HG03064 (cell line): ENCODE results near the gene AAGAB.

Source experiments
- ATAC-seq: cut with Tn5 transposase; IDR thresholded peaks from one replicate; pipeline ENCODE4 v1.9.1; 2021; ENCODE audit warnings: low read depth; ENCODE audit not compliant: unreplicated experiment

Gene AAGAB

DNA sequence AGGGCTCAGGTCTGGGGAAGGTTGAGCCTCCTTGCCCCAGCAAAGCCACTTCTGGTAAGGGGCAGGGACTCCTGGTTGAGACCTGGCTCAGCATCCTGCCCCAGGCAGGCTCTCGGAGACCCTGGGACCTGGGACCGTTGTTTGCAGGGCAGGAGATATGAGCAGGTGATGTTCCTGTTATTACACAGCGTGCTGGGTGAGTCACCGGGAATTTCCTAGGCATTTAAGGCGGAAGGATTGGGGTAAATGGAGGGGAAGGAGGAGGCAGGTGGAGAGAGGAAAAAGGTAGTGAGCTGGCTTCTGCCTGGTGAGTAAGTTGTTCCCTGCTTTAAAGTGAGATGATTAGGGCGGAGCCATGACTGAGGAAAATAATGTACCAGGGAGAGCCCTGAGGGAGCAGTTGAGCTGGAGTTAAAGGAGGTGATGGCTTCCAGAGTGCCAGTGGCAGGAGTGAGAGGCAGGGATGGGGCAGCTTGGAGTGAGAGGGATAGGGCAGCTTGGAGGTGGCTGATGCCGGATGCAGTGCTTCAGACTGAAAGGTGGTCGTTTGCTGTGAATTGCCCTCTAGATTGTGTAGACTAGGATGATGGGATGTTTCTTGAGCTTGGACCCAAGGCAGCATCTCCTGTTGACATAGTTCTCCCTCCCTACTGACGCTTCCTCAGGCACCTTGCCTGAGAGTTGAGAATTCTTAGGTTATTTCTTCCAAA is 79.4 kb downstream of the AAGAB start:
- ATAC-seq = no peak

- ATAC-seq = no peak
Observed at GRCh38 chr15:67174446-67174845, 80.0 kb downstream of the AAGAB start.

DNA sequence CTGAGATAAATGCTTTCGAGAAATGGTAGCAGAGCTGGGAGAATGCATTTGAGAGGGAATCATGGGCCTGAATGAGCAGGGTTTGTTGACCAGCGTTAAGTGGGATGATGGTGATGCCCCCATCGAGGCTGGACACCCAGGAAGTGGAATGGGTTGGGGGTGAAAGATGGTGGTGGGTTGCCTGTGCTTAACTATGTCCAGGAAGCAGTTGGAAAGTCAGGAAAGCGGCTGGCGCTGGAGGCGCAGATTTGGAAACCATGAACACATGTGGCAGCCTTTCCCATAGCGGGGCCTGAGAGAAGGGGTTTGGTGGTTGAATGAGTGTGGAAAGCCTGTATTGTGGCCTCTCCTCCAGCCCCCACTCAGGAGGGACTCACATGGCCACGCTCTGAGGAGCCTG is 80.7 kb downstream of the AAGAB start:
- ATAC-seq = no peak

- ATAC-seq = no peak
Observed at GRCh38 chr15:67173005-67173404, 81.5 kb downstream of the AAGAB start.

GRCh38 chr15:67172172-67172571 is 82.3 kb downstream of the AAGAB start:
- ATAC-seq = no peak

DNA sequence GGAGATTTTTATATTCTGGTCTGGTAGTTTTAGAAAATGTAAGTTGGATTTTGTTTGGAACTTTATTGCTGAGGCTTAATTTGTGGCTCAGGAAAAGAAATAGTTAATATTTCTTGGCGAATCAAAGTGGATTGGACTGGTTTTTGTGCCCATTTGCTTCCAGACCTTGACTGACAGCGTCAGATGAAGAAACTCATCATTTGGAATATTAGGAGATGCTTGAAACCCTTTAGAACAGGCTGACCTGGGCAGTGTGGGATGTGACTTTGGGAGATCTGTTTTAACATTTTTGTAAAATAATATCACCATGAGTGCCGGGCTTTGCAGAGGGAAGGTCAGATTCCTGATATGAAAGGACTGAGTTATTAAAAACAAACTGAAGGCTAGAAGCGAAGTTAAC is 83.0 kb downstream of the AAGAB start:
- ATAC-seq = no peak

- no peak for ATAC-seq
Observed at GRCh38 chr15:67170143-67170925, 84.1 kb downstream of the AAGAB start.

DNA sequence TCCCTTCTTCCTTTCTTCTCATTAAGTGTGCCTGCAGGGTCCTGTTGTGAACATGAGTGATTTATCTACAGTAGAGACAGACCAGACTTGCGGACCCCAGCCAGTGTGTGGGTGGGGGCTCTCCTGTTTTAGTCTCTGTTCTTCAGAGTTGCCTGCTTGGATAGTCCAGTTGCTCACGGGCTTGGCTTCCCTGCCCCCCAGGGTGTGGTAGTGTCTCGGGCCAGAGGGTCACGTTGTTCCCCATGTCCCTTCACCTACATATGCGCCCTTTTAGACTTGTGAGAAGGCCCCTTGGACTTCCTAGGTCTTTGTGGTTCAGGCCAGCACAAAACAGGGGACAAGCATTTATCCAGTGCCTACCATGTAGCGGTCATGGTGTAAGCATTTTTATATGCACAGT is 85.8 kb downstream of the AAGAB start:
- ATAC-seq = no peak

DNA sequence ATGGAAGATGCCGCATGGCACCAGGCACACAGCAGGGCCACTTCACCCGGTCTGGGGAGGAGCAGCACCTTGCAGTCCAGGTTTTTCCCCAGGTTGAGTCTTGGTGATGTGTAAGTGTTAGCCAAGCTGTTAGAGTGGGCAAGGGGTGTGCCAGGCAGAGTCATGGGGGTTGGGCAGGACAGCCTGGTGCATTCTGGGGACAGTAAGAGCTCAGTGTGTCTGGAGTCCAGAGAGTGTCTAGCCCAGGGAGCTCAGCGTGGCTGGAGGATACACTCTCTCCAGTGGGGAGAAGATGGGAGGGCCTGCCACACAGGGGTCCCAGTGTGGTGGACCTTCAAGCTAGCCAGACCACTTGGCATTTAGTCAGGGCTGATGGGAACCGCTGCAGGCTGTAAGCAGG is 87.4 kb downstream of the AAGAB start:
- ATAC-seq = no peak

- no peak for ATAC-seq
Observed at GRCh38 chr15:67166280-67167009, 88.0 kb downstream of the AAGAB start.

DNA sequence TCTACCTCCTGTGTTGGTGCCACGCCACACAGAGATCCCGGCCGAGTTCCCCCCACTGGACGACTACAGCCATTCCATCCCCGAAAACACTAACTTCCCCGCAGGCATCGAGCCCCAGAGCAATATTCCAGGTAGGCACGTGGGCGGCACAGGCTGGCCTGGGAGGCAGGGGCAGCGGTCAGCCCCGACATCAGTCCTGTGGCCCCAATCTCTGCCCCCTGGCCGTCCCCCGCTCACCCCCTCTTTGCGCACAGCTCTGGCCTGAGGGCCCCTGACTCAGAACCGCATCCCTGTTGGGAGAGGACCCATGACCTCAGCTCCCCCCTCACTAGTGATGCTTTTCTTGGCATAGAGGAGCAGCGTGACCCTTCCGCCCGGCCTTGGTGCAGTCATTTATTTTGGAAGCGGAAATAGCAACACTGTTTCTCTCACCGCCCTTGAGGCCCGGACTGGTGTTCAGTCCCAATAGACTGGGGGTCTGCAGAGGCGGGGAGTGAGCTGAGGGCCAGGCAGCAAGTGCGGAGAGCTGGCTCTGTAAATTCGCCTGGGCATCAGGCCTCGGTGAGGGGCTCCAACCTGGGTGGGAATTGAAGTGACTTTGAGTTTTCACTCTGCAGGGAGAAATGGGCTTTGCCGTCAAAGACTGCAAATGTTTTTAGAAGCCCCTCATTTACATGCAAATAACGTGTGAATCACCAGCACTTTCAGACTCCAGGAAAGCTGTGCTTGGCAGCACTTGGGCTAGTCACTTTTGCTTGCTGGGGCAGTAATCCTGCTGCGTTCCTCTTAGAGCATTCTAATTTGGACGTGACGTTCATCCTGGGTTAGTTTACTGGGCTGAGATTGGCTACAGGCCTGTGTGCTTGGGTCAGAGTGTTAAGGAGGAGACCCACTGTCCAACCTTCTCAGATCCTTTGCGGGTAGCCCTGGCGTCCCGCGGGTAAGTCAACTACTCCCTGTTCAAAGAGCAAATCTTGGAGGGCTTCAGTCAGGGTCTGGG is 88.9 kb downstream of the AAGAB start:
- ATAC-seq = no peak

GRCh38 chr15:67164811-67165253 is 89.6 kb downstream of the AAGAB start:
- no peak for ATAC-seq

DNA sequence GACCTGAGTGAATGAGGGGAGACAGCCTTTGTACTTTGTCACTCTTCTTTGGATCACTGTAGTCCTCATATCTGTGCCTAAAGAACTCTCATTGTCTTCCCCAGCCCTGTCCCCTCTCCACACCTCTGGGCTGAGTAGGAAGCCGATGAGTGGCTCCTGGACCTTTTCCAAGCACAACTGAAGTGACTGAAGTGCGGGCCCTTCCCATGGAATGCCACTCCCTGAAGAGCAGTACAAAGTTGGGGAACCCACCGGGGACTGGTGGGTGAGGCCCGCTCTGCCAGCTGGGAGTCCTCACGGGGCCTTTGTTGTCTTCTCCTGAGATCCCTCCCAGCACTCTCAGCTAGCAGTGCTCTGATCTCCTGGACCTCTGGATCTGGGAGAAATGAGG is 90.1 kb downstream of the AAGAB start:
- no peak for ATAC-seq

DNA sequence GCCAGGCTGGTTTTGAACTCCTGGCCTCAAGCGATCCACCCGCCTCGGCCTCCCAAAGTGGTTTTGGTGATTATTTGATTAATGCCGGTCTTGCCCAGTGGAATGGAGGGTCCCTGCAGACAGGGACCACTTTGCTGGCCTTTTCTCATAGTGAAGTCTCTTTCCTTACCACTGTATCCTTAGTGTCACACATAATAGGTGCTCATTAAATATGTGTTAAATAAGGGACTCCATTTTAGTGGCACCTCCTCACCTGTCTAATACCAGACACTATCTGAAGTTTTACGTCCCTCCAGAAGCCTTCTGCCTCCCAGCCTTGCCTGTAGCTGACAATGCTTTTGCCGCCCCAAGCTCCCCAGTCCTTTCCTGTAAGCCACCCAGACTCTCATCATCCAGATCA is 91.3 kb downstream of the AAGAB start:
- ATAC-seq = no peak

DNA sequence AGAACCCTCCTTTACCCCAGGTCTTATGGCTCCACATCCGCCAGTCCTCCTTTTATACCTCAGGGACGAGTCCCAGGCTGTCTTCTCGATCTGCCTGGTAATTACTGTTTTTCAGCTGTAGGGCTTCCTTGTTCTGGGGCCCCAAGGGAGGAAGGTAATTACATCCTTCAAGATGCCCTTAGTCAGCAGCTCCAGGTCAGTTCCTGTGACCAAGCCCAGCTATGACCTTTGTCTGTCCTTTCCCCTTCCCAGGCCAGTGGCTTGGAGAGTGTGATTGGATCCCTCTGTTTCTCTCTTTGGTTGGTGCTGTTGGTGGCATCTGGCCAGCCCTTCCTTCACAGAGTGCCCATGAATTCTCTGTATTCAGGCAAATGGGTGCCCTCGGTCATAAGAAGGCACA is 92.6 kb downstream of the AAGAB start:
- no peak for ATAC-seq

GRCh38 chr15:67161412-67161811 is 93.0 kb downstream of the AAGAB start:
- ATAC-seq = no peak

DNA sequence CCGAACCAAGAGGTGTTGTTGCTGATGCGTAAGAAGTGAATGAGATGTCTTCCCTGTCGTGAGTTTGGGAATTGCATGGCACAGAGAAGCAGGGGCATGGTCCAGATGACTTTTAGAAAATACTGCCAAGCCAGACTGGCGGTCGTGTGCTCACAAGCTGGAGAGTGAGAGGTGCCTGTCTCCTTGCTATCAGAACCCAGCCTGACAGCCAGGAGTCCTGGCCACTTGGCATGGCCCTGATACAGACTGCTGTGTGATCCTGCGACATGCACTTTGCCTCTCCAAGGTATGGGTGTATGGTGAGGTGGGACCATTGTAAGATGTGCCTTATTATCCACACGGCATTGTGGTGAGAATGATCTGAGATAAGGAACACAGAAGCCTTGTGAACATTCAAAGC is 96.1 kb downstream of the AAGAB start:
- no peak for ATAC-seq

DNA sequence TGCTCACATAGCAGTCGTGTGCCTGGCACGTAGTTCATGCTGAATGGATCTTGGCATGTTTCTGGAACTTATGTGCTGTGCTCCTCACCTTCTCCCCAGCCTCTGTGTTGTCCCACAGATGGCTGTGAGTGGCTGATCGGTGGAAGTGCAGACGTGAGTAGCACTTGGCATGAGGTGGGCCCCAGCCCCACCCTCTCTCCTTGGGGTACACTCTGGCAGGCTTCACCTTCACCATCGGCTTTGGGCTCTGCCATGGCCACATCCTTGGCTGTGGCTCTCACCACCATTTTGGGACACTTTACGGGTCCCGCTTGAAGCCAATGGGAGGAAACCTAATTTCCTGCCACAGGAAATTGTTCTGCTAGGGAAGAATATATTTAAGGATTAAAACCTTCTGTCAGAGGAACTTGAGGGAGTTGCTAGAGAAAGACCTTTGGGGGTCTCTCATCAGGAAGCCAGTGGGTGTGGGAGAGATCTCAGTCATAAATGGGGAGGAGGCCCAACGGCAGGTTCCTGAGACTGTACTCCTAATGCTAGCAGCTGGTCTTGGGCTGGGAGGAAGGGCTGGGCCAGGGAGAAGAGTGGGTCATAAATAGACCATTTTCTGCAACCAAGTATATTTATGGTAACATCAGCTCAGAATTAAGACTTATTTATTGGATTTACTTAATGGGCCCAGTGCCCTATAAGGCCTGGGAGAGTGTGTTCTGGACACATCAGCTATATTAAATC is 96.8 kb downstream of the AAGAB start:
- ATAC-seq = no peak

GRCh38 chr15:67156834-67157233 is 97.6 kb downstream of the AAGAB start:
- no peak for ATAC-seq

- no peak for ATAC-seq
Observed at GRCh38 chr15:67156426-67156825, 98.0 kb downstream of the AAGAB start.
